ENCODE results near the gene HEXD.

The HEXD gene

GRCh38 chr17:82444941-82445521 lies 26.9 kb downstream of the HEXD start:
- ChIA-PET POLR2A (interaction anchor here (0.9 kb wide), 2 partner anchors 26 to 106 kb away, joined by 3 read pairs; partner anchors contain the start of gene OGFOD3), CTCF (no interaction called here)
- TF ChIP-seq FOXM1 (IDR thresholded peaks at IDR 0.05; ENCODE audit: borderline replicate concordance) (no peak), ZNF384 (IDR thresholded peaks at IDR 0.05) (no peak), FOXA1 (IDR thresholded peaks at IDR 0.05) (no peak)
- DNase-seq (ENCODE audit: extremely low spot score), result no peak

DNA sequence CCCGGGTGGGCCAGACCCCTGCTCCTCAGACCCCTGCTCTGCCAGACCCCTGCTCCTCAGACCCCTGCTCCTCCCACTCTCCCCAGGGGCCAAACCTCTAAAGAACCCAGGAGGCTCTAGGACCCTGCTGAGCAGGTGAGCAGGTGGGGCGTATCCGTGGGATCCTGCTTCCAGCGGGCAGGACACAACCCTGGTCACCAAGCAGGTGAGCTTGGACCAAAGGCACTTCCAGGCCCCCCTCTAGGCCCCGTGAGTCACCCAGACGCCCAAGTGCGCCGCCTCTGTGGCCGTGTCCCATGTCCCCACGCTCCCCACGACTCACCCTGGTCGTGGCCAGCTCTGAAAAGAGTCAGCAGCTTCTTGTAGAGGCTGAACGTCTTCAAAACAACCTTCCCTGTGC lies 27.4 kb downstream of the HEXD start:
- ChIA-PET POLR2A (interaction anchor here (0.9 kb wide), 2 partner anchors 27 to 107 kb away, joined by 3 read pairs; partner anchors contain the start of gene OGFOD3), CTCF (no interaction called here)
- DNase-seq (ENCODE audit: extremely low spot score), result no peak
- no peak for TF ChIP-seq ZNF384 (IDR thresholded peaks at IDR 0.05)
- no peak for TF ChIP-seq FOXK2 (IDR thresholded peaks at IDR 0.05)
- TF ChIP-seq TARDBP (IDR thresholded peaks at IDR 0.05), result no peak
- TF ChIP-seq LEF1 (IDR thresholded peaks at IDR 0.05; ENCODE audit: borderline replicate concordance), result no peak
- no peak for TF ChIP-seq NFRKB (IDR thresholded peaks at IDR 0.05)

DNA sequence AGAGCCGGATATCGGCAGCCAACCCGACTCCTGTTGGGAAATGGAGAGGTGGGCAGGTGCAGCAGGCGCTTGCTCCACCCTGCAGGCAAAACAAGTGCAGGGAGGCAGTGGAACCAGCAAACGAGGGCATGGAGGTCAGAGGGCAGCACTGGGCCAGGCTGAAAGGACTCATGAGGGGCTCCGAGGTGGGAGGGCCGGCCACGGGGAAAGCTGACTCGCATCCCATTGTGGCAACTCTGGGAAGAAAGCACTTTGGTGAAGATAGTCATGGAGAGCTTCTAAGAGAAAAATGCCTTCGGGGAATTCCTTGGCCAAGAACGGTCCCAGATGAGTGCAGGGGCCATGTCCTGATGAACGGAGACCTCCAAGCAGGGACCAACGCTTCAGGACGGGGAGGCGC lies 28.0 kb downstream of the HEXD start:
- TF ChIP-seq LEF1 (IDR thresholded peaks at IDR 0.05; ENCODE audit: borderline replicate concordance) (no peak), SP1 (IDR thresholded peaks at IDR 0.05) (no peak), ARNT (IDR thresholded peaks at IDR 0.05) (no peak), FOXM1 (IDR thresholded peaks at IDR 0.05; ENCODE audit: borderline replicate concordance) (no peak), CTBP1 (IDR thresholded peaks at IDR 0.05; ENCODE audit: borderline replicate concordance) (no peak), ELF4 (IDR thresholded peaks at IDR 0.05) (no peak)
- CTCF ChIA-PET, result no interaction called here
- POLR2A ChIA-PET, result interaction anchor here (0.9 kb wide), 1 partner anchor 107 kb away, joined by 3 read pairs; no protein-coding TSS in a partner anchor
- no peak for DNase-seq (ENCODE audit: extremely low spot score)

DNA sequence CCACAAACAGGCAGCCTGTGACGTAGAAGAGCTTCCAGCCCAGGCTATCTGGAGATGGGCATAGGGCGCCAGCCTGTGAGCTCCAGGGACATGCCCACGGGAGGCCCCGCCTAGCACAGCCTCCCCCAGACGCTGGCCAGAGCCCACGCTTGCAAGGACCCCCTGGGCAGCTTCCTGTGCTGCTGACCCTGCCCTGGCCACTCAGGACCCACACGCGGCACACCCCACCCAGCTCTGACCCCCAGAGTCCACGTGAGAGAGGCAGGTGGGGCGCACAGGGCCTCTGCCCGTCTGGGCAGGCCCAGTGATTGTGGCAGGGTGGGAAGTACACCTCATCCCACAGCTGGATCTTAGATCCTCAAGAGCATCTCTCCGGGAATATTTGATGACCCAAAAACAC lies 28.5 kb downstream of the HEXD start:
- TF ChIP-seq LEF1 (IDR thresholded peaks at IDR 0.05; ENCODE audit: borderline replicate concordance) (no peak), ELF4 (IDR thresholded peaks at IDR 0.05) (no peak), FOXA1 (IDR thresholded peaks at IDR 0.05) (no peak), ARNT (IDR thresholded peaks at IDR 0.05) (no peak), FOXM1 (IDR thresholded peaks at IDR 0.05; ENCODE audit: borderline replicate concordance) (no peak), ZNF384 (IDR thresholded peaks at IDR 0.05) (no peak), HDGF (IDR thresholded peaks at IDR 0.05; ENCODE audit: borderline replicate concordance) (no peak), FOXK2 (IDR thresholded peaks at IDR 0.05) (no peak), NFRKB (IDR thresholded peaks at IDR 0.05) (no peak), TARDBP (IDR thresholded peaks at IDR 0.05) (no peak), PKNOX1 (IDR thresholded peaks at IDR 0.05) (no peak), L3MBTL2 (conservative IDR thresholded peaks at IDR 0.05) (no peak), BHLHE40 (IDR thresholded peaks at IDR 0.05; ENCODE audit: borderline replicate concordance) (no peak), SP1 (IDR thresholded peaks at IDR 0.05) (no peak)
- CTCF ChIA-PET, result no interaction called here
- DNase-seq (ENCODE audit: extremely low spot score), result no peak
- POLR2A ChIA-PET, result interaction anchor here (1.3 kb wide), 1 partner anchor 11 kb away, joined by 3 read pairs; the partner anchor contains the start of gene NARF

DNA sequence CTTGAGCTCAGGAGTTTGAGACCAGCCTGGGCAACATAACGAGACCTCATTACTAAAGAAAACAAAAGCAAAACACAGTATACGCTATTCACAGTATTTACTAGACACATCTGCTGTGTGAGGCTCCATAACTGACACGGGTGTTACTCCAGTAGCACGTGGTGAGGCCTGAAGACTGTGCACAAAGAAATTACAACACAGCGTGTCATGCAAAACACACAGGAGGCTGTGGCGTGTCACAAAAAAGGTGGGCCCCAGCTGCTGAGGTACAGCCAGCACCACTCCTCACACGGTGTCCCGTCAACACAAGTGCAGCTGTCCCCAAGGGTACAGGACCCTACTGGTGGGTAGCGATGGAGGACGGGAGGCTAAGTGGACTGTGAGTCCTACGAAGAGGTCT lies 29.7 kb downstream of the HEXD start:
- TF ChIP-seq TARDBP (IDR thresholded peaks at IDR 0.05), result no peak
- TF ChIP-seq SP1 (IDR thresholded peaks at IDR 0.05), result no peak
- no peak for TF ChIP-seq HDGF (IDR thresholded peaks at IDR 0.05; ENCODE audit: borderline replicate concordance)
- TF ChIP-seq FOXK2 (IDR thresholded peaks at IDR 0.05), result no peak
- ChIA-PET POLR2A (interaction anchor here (0.6 to 1.3 kb wide), 2 partner anchors 10 to 49 kb away, joined by 3 read pairs; partner anchors contain the start of gene NARF), CTCF (no interaction called here)
- DNase-seq (ENCODE audit: extremely low spot score), result no peak

- TF ChIP-seq ELF4 (IDR thresholded peaks at IDR 0.05) (no peak), L3MBTL2 (conservative IDR thresholded peaks at IDR 0.05) (no peak), HDGF (IDR thresholded peaks at IDR 0.05; ENCODE audit: borderline replicate concordance) (no peak), ZNF384 (IDR thresholded peaks at IDR 0.05) (no peak), LEF1 (IDR thresholded peaks at IDR 0.05; ENCODE audit: borderline replicate concordance) (no peak), FOXK2 (IDR thresholded peaks at IDR 0.05) (no peak), SUZ12 (IDR thresholded peaks at IDR 0.05) (no peak), PKNOX1 (IDR thresholded peaks at IDR 0.05) (no peak), NFRKB (IDR thresholded peaks at IDR 0.05) (no peak), BHLHE40 (IDR thresholded peaks at IDR 0.05; ENCODE audit: borderline replicate concordance) (no peak), FOXM1 (IDR thresholded peaks at IDR 0.05; ENCODE audit: borderline replicate concordance) (no peak), FOXA1 (IDR thresholded peaks at IDR 0.05) (no peak), ARNT (IDR thresholded peaks at IDR 0.05) (no peak), CTBP1 (IDR thresholded peaks at IDR 0.05; ENCODE audit: borderline replicate concordance) (no peak)
- DNase-seq (ENCODE audit: extremely low spot score), result no peak
- ChIA-PET POLR2A (interaction anchor here (0.5 to 0.6 kb wide), 2 partner anchors 8 to 137 kb away, joined by 3 read pairs; no protein-coding TSS in a partner anchor), CTCF (interaction anchor here (0.9 kb wide), 1 partner anchor 96 kb away, joined by 3 read pairs; no protein-coding TSS in a partner anchor)
These were observed 31.2 kb downstream of the HEXD start for GRCh38 chr17:82449131-82449882.

- DNase-seq (ENCODE audit: extremely low spot score), result no peak
- TF ChIP-seq TARDBP (IDR thresholded peaks at IDR 0.05) (no peak), NFRKB (IDR thresholded peaks at IDR 0.05) (no peak), ARNT (IDR thresholded peaks at IDR 0.05) (no peak), CTBP1 (IDR thresholded peaks at IDR 0.05; ENCODE audit: borderline replicate concordance) (no peak), PKNOX1 (IDR thresholded peaks at IDR 0.05) (no peak), SP1 (IDR thresholded peaks at IDR 0.05) (no peak), LEF1 (IDR thresholded peaks at IDR 0.05; ENCODE audit: borderline replicate concordance) (no peak), L3MBTL2 (conservative IDR thresholded peaks at IDR 0.05) (no peak), ZNF384 (IDR thresholded peaks at IDR 0.05) (no peak)
- ChIA-PET CTCF (interaction anchor here (0.9 kb wide), 1 partner anchor 95 kb away, joined by 3 read pairs; no protein-coding TSS in a partner anchor), POLR2A (interaction anchor here (0.6 kb wide), 1 partner anchor 8 kb away, joined by 3 read pairs; no protein-coding TSS in a partner anchor)
These were observed 31.8 kb downstream of the HEXD start for GRCh38 chr17:82449883-82450356.

Measured in HEK293T (cell line).